ENCODE data around the gene EDC3. TPM values are rescaled to one million over a fixed set of nuclear protein-coding genes. Genes with fewer than 3 reads are reported as not detected.
A peak's percentile ranks its signal among the peaks of the same experiment; 100 is the strongest.
"Not testable (repeated sequence)": the region's sequence is repeated elsewhere in the genome, so short reads cannot be mapped to it uniquely, and the experiment has no call there.

The EDC3 gene
- total and polyA plus RNA-seq, 11 donors: 7.3 to 23.0 (median 16.5) TPM

DNA sequence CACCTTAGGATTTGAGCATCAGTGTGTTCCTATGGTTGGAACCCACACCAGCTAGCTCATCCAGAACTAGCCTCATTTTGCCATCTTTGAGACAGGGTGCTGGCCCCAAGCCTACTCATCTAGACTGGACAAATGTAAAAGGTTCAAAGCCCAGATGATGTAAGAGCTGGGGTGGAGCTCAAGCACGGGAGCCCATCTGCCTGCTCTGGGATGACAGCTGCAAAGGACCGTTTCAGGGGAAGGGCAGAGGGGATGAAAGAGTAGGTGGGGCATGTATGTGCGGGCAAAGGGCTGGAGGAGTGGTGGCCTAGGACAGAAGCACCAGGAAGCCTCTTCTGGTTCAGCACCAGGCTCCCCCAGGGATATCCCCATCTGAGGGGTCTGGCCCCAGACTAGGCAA, 64.4 kb downstream of the EDC3 start:
- no peak for DNase-seq
- Histone ChIP-seq H3K9me3 (no peaks in the 10 kb centered on the region), H3K36me3 (peaks cover 0 to 99% (median 99%) of the 10 kb centered on the region in 9 donors), H3K4me1 (peaks cover 0 to 10% (median 0%) of the 10 kb centered on the region in 12 donors), H3K27me3 (no peaks in the 10 kb centered on the region), H3K4me3 (no peak overlapping the region), H3K27ac (no peak overlapping the region)
- no peak for ATAC-seq
- WGBS, 4 donors: 57 to 68% (median 60%) methylated on average over 3 of the region's 3 CpGs
- TF ChIP-seq POLR2A (IDR thresholded peaks at IDR 0.05): no peak
- TF ChIP-seq, protein P1, sequence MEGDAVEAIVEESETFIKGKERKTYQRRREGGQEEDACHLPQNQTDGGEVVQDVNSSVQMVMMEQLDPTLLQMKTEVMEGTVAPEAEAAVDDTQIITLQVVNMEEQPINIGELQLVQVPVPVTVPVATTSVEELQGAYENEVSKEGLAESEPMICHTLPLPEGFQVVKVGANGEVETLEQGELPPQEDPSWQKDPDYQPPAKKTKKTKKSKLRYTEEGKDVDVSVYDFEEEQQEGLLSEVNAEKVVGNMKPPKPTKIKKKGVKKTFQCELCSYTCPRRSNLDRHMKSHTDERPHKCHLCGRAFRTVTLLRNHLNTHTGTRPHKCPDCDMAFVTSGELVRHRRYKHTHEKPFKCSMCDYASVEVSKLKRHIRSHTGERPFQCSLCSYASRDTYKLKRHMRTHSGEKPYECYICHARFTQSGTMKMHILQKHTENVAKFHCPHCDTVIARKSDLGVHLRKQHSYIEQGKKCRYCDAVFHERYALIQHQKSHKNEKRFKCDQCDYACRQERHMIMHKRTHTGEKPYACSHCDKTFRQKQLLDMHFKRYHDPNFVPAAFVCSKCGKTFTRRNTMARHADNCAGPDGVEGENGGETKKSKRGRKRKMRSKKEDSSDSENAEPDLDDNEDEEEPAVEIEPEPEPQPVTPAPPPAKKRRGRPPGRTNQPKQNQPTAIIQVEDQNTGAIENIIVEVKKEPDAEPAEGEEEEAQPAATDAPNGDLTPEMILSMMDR (IDR thresholded peaks at IDR 0.05): no peak
- intact Hi-C loops (cut with DNase I): loop anchor here in 9 of 10 donors (5.0 to 10.0 kb wide), 4 partner anchors 259 to 323 kb away; partner anchors contain the start of gene RPP25 (in 3 of the 9)

DNA sequence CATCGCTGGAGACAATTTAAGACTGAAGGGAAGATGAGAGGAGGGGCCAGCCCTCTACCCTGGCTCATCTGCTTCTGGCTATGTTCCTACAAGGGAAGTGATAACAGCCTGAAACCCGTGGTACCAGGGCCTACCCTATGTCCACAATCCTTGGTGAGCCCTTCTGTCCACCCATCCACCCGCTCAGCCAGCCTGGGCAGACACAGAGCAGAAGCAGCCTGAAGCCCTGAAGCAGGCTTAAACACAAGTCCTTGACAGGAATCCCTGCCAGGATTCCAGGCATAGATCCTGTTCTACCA, 64.8 kb downstream of the EDC3 start:
- H3K4me3 ChIP-seq: no peak overlapping the region
- H3K27me3 ChIP-seq: no peaks in the 10 kb centered on the region
- TF ChIP-seq POLR2A (IDR thresholded peaks at IDR 0.05): no peak
- TF ChIP-seq, protein P1 (IDR thresholded peaks at IDR 0.05): no peak
- no peaks in the 10 kb centered on the region for H3K9me3 ChIP-seq
- DNase-seq: no peak
- peaks cover 0 to 99% (median 99%) of the 10 kb centered on the region in 9 donors for H3K36me3 ChIP-seq
- 57 to 77% (median 67%) methylated on average over 3 of the region's 3 CpGs for WGBS, 4 donors
- intact Hi-C loops (cut with DNase I): loop anchor here in 9 of 10 donors (5.0 to 10.0 kb wide), 4 partner anchors 259 to 324 kb away; partner anchors contain the start of gene RPP25 (in 3 of the 9)
- no peak for ATAC-seq
- peaks cover 0 to 10% (median 0%) of the 10 kb centered on the region in 12 donors for H3K4me1 ChIP-seq
- H3K27ac ChIP-seq: no peak overlapping the region

DNA sequence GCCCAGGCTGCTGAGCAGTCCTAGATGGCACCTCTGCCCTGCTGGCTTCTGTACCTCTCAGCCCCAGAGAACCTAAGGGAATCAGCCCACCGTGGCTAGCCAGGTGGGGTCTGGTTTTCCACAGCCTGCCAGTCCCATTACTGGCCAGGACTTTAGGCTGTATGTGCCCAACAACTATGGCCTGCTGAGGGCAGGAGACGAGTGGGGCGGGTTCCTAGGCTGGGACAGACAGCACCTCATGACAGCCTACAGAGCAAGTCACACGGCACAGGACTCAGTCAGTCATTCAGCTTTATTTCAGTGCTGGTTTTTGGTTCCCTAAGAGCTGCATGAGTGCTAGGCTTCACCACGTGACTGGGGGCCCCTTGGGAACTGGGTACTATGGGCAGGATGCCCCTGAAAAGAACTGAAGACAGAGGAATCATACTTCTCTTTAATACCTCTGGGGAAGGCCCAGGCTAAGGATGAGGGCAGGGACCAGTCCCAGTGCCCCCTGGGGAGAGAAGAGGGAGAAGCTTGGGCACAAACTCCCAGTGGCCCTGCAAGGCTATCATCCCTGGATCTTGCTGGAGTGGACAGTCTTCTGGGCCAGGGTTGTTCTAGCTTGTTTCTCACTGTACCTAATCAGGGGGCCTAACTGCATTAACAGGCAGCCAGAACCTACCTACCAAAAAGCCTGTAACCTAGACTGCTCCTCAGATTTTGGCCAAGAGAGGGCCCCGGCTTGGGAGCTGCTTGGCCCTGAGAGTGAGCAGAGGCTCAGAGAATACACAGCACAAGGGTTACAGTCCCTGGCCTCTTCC, 65.3 kb downstream of the EDC3 start:
- DNase-seq: no peak
- peaks cover 0 to 99% (median 99%) of the 10 kb centered on the region in 9 donors for H3K36me3 ChIP-seq

DNA sequence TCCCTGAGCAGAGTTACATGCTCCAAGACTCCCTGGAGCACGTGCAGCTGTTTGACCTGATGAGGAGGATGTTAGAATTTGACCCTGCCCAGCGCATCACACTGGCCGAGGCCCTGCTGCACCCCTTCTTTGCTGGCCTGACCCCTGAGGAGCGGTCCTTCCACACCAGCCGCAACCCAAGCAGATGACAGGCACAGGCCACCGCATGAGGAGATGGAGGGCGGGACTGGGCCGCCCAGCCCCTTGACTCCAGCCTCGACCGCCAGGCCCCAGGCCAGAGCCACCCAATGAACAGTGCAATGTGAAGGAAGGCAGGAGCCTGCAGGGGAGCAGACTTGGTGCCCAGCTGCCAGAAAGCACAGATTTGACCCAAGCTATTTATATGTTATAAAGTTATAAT, 66.1 kb downstream of the EDC3 start:
- WGBS, 4 donors: 76 to 83% (median 77%) methylated on average over 7 to 10 of the region's 10 CpGs
- H3K9me3 ChIP-seq, H3K27me3 ChIP-seq, H3K27ac ChIP-seq, DNase-seq, H3K4me3 ChIP-seq: not testable (repeated sequence)
- ATAC-seq: peak in 1 of 4 donors; percentile 2
- Histone ChIP-seq H3K36me3 (peaks cover 4 to 99% (median 99%) of the 10 kb centered on the region in 9 donors), H3K4me1 (peaks cover 0 to 10% (median 0%) of the 10 kb centered on the region in 12 donors)
- intact Hi-C loops (cut with DNase I): loop anchor here in 9 of 10 donors (5.0 to 10.0 kb wide), 4 partner anchors 257 to 325 kb away; partner anchors contain the start of gene RPP25 (in 3 of the 9)

More for the DNA sequence above, 65.3 kb downstream of the EDC3 start:
- 53 to 78% (median 71%) methylated on average over 3 to 6 of the region's 6 CpGs for WGBS, 4 donors
- no peak overlapping the region for H3K4me3 ChIP-seq
- H3K4me1 ChIP-seq: peaks cover 0 to 10% (median 0%) of the 10 kb centered on the region in 12 donors
- ATAC-seq: no peak
- intact Hi-C loops (cut with DNase I): loop anchor here in 9 of 10 donors (5.0 to 10.0 kb wide), 4 partner anchors 258 to 324 kb away; partner anchors contain the start of gene RPP25 (in 3 of the 9)
- H3K27me3 ChIP-seq: no peaks in the 10 kb centered on the region
- no peak overlapping the region for H3K27ac ChIP-seq
- TF ChIP-seq POLR2A (IDR thresholded peaks at IDR 0.05): no peak
- H3K9me3 ChIP-seq: no peaks in the 10 kb centered on the region

DNA sequence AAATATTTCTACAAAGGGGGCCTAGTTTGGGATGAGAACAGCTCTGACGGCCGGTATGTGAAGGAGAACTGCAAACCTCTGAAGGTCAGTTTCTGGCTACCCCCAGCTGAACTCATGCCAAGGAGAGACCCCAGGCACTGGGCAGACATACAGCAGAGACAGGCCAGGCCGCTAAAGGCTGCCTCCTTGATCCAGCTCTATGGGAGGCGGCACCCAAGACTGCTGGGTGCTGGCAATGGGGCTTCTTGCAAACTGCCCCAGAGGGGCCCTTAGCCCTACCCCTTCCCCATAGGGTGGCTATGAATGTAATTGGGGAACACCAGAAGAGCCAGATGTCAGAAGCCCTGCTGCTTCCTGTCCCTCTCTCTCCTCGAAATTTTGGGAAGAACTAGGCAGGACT, 66.9 kb downstream of the EDC3 start:
- Histone ChIP-seq H3K4me1 (peaks cover 0 to 10% (median 0%) of the 10 kb centered on the region in 12 donors), H3K36me3 (peaks cover 7 to 100% (median 99%) of the 10 kb centered on the region in 9 donors), H3K9me3 (no peaks in the 10 kb centered on the region), H3K27me3 (no peaks in the 10 kb centered on the region), H3K27ac (no peak overlapping the region), H3K4me3 (no peak overlapping the region)
- no peak for TF ChIP-seq POLR2A (IDR thresholded peaks at IDR 0.05)
- TF ChIP-seq, protein P1 (IDR thresholded peaks at IDR 0.05): no peak
- no peak for DNase-seq
- no peak for ATAC-seq
- 48 to 65% (median 59%) methylated on average over 4 to 5 of the region's 5 CpGs for WGBS, 4 donors
- intact Hi-C loops (cut with DNase I): no loop called here

Data from heart left ventricle (tissue), 16 donors.